Thyroid gland (tissue), 4 donors: ENCODE data around the gene FBXO45.

Experiments
- CTCF ChIP-seq, 6 experiments: fragments of 200-600 bp in 3 of 6; fragments of 450-650 bp in 3 of 6; sonication (generic) in 3 of 6; IDR thresholded peaks; one replicate each; pipeline ENCODE4 v1.5.1; 2016 to 2019; ENCODE audit warnings: antibody characterized with exemption in 6 of 6, mild to moderate bottlenecking in 2 of 6, inconsistent platforms in 1 of 6, moderate library complexity in 1 of 6
- POLR2A ChIP-seq, 2 donors: fragments of 450-650 bp; IDR thresholded peaks; one replicate each; pipeline ENCODE4 v1.6.1; 2017; ENCODE audit warnings: antibody characterized with exemption in 2 of 2, mild to moderate bottlenecking in 2 of 2, moderate library complexity in 1 of 2

- TF ChIP-seq POLR2A (IDR thresholded peaks at IDR 0.05) (no peak), CTCF (IDR thresholded peaks at IDR 0.05) (no peak)
These were observed 26.6 kb upstream of the FBXO45 start for GRCh38 chr3:196541684-196542445.
